NCI-H82 treated with DMSO at 0.1 percent for 48 hours (cell line): ENCODE data around the gene PI4KB.
A peak's percentile ranks its signal among the peaks of the same experiment; 100 is the strongest.
"Not testable (repeated sequence)": the region's sequence is repeated elsewhere in the genome, so short reads cannot be mapped to it uniquely, and the experiment has no call there.

Experiments
- DNase-seq: peaks from one replicate; lab custom pipeline; 2025; ENCODE audit not compliant: unreplicated experiment; lab: John Stamatoyannopoulos, UW

The PI4KB gene

DNA sequence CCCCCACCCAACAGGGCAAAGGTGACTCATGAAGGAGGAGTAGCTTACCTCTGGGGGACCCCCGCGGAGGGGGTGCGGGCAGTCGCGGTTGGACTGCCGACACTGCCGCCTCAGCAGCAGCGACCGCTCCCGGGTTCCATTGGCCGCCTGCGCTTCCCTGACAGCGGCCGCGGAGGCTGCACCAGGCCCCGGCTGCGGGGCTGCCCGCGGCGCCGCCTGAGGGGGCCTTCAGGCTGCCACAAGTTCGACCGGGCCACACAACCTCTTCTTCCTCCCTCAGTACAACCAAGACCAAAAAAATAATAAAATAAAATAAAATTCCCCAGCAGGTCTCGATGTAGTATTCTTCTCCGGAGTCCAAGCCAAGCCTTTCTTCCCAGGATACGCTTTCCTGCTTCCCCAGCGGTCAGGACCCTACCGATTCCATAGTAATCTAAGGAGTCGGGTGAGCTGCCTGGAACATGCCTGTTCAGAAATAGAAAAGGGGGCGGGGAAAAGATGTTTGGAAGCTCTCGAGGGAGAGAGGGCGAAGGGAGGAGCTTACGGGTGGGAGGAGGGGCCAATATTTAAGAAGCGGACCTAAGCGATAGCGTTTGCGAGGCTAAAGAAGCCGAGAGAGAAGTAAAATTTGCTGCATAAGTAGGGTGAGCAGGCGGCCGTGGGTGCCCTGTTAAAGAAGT lies at the start of gene PI4KB:
Gene PI4KB, minus strand, starts transcription at position 194 of the 680 bp plus-strand sequence. CDS start 10,935 bp downstream, outside the sequence.
- DNase-seq, result peak; percentile 98

DNA sequence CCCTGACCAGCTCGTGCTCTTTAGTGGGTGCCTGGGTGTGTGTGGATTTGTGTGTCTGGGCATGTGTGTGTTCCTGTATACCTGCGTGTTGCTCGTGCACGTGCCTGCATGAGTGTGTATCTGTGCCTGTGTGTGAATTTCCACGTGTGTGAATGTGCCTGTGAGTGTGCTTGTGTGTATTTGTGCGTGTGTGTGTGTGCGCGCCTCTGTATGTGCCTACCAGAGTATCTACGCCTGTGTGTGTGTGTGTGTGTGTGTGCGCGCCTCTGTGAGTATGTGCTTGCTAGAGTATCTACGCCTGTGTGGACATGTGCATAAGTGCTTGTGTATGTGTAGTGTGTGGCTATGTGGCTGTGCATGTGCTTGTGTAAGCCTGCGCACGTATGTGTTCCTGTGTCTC lies 46.0 kb upstream of the PI4KB start:
- DNase-seq, result no peak

DNA sequence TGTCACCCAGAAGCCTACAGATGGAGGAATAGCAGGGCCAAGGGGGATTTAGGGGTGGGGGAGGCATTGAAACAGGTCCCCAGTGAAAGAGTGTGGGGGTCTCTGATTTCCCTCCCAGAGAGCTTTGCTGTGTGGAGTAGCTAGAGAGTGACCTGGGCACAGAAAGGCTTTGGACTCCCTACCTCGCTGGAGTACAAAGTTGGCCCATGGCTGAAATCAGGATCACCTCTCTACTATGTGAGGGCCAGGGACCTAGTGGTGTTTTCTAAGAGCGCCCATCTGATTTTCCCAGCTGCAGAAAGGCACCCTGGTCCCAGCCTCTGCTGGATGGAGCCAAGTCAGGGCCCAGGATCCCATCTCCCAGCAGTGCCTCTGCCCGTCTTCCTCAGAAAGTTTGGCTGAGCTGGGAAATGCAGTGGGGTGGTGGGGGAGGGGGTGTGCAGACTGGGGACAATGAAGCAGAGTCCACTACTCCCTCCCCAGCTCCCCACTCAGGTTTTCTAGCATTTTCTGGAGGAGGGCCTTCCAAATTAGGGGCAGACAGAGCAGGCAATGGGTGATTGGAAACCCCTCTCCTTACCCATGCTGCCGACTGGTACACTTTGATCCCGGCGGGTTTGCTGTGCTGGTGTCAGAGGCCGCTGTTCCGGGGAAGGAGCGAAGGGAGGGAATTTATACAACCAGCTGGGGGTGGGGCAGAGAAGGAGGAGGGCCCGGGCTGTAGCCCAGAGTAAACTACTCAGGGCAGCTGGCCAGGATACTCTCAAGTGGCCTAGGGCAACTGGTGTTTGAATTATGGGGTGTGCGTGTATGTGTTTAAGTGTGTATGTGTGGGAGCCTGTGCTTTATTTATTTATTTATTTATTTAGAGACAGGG lies 45.1 kb upstream of the PI4KB start, which contains the start of gene SELENBP1:
Gene SELENBP1, minus strand, starts transcription at position 648 of the 877 bp plus-strand sequence. Its CDS starts 64 bp downstream, at position 584.
- no peak for DNase-seq

DNA sequence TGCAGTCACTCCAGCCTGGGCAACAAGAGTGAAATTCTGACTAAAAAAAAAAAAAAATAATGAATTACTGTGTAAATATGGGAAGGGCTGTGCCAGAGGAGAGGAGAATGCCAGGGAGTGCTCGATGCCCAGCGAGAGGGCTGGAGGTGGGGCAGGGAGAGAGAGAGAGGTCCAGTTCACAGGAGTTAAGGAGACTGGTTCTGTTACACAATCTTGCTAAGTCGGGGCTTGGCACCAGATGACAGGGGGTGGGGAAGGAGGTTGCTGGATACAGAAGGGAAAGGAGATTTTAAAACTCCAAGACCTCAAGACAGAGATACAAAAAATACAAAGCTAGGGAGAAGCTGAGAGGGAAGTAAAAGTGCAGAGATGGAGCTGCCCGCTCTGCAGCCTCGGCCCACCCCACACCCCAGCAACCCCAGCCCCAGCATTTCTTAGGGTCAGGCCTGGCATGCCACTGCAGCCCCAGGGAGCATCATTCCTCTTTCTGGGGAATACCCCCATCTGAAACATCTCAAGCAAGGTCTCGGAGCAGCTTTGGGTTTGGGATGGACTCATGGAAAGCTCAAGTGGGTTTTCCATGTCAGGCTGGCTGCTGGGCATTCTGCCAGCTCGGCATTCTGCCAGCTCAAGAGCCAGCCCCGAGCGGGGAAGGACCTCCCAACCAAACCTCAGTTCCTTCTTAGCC lies 44.3 kb upstream of the PI4KB start:
- DNase-seq, result peak; percentile 49

DNA sequence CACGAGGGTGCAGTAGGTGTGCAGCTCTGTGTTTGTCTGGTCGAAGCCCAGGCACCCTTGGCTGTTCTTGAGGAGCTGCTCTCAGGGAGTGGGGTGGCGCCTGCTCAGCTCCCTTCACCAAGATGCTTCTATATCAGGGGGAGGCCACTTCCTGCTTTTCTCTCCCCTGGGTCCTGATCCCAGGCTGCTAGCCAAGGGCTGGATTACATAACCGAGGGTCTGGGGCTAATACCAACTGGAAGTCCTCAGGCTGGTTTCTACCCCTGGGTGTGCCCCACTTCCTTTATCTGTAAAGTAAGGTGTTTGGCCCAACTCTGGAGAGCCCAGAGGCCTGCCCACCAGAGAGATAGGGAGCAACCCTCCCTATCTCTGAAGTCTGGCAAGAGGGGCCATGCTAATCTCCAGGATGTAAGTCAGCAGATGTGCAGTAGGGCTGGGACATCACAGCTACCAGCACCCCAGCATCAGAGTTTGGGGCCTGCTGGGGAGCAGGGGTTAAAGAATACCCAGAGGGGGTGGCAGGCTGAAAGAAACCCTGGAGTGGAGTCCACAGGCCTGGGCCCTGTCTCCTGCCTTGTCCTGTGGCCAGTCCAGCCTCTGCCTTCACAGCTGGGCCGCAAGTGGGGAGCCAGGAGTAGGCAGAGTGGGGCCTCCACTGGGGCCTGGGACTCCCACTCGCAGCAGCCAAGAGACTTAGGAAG lies 43.1 kb upstream of the PI4KB start:
- DNase-seq, result no peak

DNA sequence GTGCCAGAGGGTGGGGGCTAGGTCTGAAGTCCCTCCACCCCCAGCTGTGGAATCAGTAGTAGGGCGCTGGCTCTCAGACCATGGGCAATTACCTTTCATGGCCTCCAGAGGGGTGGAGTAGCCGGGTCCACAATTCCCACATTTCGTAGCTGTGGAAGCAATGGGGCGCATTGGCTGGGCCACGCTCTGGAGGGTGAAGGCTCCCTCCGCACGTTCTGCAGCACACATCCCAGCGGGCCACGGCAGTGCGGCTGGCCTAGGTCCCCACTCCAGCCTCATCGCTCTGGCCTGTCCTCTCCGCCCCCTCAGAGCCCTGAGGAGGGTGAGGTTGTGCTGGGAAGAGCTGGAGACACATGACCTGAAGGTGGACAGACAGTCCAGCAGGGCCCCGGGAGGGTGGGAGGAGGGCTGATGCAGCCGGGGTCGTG lies 42.4 kb upstream of the PI4KB start:
- DNase-seq, result no peak

DNA sequence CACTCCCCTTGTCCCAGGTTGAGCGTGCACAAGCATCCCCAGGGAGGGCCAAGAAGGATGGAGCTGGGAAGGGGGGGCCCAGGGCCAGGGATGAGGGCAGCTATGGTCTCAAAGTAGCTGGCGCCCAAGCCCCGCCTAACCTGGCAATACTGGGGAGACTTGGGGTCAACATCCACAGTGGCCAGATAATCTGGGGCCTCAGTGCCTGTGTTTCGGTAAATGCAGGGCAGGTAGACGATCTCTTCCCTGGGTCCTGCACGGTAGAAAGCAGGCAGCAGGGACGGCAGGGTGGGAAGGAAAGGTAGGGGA lies 42.0 kb upstream of the PI4KB start:
- no peak for DNase-seq

DNA sequence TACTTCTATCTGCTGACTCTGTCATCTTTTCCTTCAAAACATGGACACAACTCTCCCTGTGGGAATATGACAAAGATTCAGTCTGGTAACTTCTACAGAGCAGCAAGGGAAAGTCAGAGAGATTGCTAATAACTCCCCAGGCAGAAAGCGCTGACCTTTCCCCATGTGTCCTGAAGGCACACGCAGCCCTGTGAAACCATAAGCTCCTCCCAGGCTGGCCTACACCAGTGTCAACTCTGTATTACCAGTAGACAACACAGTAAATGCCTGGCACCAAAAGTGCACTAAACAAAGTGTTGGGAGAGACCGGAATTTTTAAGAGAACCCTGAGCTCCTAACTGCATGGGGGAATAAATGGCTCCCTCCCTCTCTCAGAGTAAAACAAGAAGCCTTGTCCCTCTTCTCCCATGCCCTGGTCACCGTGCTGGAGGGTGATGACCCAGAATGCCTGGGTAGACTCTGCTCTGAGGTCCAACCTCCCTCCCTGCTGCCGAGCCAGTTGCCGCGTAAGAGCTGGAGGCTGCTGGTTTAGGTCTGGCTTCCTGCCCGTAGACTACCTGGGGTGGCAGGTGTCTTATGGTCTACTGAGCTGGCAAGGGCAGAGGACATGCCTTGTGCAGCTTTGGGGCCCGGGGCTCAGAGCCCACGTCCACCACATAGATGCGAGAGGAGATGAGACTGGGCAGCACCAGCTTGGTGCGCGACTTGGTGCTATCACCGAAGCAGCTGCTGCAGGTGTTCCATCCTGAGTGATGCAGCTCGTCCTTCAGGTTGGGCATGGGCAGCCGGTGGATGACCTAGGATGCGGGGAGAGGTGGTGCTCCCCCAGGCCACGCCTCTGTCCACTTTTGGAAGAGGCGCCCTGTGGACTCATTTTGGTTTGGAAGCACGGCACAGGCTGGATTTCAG lies 41.4 kb upstream of the PI4KB start:
- DNase-seq, result no peak

DNA sequence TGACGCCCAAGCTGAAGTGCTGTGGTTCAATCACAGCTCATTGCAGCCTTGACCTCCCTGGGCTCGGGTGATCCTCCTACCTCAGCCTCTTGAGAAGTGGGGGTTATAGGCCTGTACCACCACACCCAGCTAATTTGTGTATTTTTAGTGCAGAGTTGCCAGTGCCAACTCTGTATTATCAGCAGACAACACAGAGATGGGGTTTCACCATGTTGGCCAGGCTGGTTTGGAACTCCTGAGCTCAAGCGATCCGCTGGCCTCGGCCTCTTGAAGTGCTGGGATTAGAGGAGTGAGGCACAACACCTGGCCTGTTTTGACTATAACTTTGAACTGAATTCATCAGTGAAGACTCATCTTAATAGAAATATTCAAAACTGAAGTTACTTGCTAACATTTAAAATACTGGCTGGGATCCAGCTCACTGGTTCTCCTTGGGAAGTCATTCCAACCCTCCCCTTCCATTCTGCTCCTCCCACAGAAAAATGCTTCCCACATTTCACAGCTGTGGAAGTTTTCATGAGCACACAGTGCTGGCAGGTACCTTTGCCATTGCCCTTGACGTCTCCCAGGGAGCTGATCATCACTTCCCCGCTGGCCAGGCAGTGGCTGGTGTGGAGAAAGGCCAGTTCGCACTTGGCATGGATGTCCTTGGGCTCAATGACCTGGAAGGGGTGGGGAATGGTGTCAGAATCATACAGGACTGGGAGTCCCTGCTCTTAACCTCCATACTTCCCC lies 40.6 kb upstream of the PI4KB start:
- DNase-seq, result no peak

DNA sequence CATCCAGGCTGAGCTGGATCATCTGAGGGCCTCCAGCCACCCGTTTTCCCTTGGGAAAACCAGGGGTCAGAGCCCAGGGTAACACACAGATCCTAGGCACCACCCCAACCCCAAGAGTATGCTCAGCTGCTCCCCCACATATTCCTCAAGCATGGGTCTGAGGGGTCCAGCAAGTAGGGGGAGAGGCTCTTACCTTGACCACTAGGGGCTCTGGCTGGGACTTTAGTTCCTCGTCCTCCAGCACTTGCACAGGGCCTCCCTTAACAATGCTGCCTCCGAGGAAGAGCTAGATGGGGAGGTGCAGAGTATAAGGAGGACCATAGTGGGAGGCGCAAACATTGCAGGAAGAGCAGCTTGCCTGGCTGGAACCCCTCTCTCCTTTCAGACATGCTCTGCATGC lies 37.8 kb upstream of the PI4KB start:
- DNase-seq, result no peak

DNA sequence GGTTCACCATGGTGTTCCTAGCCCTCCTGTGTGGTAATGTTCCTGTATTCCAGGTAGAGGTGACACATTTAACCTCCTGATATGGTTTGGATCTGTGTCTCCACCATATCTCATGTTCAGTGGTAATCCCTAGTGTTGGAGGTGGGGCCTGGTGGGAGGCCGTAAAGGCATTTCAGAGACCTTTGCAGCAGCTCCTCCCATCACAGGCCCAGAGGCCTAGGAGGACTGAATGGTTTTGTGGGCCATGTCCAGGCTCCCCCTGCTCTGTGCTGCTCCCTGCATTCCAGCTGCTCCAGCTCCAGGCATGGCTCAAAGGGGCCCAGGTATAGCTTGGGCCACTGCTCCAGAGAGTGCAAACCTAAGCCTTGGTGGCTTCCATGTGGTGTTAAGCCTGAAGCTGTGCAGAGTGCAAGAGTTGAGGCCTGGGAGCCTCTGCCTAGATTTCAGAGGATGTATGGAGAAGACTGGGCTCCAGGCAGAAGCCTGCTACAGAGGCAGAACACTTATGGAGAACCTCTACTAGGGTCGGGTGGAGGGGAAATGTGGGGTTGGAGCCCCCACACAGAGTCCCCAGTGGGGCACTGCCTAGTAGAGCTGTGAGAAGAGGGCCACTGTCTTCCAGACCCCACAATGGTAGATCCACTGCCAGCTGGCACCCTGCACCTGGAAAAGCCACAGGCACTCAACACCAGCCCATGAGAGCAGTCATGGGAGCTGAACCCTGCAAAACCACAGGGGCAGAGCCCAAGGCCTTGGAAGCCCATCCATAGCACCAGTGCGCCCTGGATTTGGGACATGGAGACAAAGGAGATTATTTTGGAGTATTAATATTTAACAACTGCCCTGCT lies 35.3 kb upstream of the PI4KB start:
- DNase-seq, result no peak

DNA sequence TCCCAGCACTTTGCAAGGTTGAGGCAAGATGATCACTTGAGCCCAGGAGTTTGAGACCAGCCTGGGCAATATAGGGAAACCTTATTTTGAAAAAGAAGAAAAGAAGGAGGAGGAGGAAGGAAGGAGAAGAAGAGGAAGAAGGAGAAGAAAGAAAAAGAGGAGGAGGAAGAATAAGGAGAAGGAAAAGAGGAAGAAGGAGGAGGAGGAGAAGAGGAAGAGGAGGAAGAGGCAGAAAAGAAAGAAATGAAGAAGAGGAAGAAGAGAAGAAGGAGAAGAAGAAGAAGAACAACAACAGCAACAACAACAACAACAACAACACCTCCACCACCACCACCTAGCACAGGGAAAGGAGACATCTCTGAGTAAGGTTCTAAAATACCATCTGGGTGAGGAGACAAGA lies 34.7 kb upstream of the PI4KB start:
- no peak for DNase-seq

DNA sequence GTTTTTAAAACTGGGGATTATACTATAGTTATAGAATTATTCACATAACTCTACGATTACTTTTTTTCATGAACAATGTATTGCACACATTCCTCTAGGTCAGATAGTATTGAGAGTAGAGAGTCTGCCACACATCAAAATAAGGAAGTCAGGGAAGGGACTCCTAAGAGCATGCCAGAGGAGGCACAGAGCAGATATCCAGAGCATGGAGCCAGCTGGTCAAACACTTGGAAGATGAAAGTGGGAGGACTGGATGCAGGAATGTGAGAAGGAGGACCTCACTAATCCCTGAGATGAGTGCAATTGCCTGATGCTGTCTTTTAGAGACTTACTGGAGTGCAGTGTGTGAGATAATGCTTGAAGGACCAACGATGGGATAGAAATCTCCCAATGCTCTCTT lies 29.5 kb upstream of the PI4KB start:
- DNase-seq, result no peak

DNA sequence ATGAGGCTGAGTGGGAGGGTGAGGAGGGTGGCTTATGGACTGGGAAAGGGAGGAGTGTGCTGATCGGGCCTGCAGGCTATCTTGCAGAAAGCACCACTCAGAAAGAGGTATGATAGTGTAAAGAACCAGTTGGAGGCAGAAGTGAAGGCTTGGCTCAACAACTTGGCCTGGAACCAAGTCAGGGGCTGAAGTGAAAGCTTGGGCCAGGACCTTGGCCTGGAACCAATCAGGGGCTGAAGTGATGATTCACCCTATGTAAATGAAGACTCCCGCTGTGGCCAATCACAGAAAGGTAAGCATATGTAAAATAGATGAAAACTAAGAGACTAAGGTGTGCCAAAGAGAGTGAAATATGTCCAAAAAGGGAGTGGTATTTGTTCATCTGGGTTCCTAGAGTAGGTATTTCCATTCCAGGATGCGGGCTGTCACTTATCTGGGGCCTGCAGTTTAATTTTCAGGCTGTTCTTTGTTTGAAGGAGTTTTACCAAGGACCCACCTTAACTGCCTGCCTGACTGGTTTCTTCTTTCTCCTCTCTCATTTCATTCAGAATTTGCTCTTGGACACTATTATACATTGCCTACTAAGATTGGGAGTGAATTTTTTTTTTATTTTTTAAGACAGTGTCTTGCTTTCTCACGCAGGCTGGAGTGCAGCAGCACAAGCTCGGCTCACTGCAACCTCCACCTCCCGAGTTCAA lies 25.0 kb upstream of the PI4KB start:
- no peak for DNase-seq

DNA sequence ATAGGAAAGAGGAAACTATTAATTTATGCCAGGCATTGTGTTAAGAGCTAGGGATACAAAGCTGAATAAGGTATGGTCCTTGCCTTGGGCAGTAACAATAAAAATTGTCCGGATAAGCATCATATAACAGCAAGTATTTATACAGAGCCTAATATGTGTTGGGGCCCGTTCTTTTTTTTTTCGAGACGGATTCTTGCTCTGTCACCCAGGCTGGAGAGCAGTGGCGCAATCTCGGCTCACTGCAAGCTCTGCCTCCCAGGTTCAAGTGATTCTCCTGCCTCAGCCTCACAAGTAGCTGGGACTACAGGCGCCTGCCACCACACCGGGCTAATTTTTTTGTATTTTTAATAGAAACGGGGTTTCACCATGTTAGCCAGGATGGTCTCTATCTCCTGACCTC lies 23.1 kb upstream of the PI4KB start:
- not testable (repeated sequence) for DNase-seq

DNA sequence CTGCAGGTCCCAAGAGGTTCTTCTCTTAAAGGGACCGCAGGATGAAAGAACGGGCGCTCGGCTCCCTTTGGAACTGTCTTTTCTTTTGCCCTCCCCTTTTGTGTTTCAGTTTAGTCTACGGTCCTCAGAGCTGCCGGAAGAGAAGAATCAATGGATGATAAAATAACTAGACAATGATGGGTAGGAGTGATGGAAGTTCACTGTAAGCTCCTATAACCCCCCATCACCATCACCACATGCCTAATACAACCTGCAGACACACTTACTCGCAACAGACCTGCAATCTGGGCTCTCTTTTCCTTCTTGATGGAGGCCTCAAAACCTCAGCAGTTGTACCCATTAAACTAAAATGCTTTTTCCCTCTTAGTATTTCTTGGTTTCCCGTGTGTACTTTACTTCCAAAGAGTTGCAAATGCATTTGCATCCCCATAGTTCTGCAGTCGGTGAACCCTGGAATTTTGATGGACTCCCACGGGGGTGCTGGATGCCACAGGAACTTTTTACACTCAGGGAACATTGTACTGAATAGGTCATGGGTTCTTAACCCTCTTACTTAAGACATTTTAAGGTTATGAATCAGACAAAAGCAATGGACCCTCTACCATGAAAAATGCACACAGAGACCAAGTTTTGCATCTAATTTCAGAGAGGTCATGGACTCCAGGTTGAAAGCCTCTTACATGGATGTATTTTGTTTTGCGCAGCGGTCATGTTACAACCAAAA lies 20.5 kb upstream of the PI4KB start:
- no peak for DNase-seq

DNA sequence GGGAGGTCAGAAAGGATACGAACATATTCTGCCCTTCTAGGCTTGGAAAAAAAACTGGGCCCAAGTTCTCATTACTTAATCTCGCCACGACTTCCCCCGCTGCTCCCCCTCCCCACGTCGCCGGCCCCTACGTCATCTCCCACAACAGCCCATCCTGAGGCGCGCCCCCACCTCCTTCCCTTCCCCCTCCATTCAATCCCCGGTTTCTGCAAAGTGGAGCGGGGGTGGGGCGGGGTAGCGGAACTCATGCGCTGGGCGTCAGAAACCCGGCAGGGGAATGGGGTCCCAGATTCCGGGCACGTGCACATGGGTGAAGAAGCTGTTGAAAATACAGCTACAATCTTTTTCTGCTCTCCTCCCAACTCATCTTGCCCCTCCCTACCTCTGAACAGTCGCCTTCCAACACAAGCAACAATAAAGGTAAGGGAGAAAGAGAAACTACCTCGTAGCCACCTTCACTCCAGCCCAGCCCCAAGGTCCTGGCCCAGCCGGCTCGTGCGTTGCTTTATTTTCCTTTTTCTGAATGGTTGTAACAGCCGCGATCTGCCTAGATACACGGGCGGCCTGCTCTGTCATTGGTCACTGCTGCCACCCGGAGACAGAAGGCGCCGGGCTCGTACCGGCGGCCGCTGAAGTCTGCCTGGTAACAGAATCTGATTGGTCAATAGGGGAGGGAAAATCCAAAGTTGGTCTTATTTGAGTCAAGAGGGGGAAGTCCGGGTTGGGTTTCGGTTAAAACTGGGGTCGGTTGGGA lies 19.7 kb upstream of the PI4KB start, which contains the start of gene RFX5:
Gene RFX5, minus strand, starts transcription at position 484 of the 754 bp plus-strand sequence. CDS start 932 bp downstream, outside the sequence.
- peak; percentile 98 for DNase-seq
